Measurements from ENCODE around the gene CUX1.
"Not testable (repeated sequence)": the region's sequence is repeated elsewhere in the genome, so short reads cannot be mapped to it uniquely, and the experiment has no call there.

Gene CUX1

DNA sequence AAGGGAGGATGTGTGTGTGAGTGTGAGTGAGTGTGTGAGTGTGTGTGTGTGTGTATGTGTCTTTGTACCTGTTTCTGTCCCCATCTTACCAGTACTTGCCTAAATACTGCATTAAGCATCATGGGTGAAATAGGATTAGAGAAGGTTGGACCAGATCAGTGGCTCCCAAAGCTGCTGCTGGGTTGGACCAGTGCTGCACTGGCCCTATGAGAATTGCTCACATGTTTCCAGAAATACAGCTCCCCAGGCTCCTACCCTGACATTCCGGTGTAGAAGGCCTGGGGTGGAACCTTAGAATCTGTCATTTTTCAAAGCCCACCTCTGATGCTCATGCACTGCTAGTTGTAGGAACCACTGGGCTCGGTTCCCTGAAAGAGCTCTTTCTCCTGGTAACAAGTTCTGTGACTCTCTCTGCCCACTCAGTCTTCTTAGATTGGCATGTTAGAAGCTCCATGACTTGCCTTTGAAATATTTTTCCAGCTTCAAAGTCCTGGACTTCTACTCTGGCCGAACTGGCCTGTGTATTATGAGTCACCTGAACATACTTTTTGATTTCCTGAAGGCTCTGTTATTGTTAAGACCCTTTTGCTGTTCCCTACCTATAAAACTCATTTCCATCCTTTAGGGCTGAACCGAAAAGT, 224.7 kb downstream of the CUX1 start:
- Histone ChIP-seq H3K4me2 (no peak overlapping the region), H3K27ac (no peak overlapping the region)

DNA sequence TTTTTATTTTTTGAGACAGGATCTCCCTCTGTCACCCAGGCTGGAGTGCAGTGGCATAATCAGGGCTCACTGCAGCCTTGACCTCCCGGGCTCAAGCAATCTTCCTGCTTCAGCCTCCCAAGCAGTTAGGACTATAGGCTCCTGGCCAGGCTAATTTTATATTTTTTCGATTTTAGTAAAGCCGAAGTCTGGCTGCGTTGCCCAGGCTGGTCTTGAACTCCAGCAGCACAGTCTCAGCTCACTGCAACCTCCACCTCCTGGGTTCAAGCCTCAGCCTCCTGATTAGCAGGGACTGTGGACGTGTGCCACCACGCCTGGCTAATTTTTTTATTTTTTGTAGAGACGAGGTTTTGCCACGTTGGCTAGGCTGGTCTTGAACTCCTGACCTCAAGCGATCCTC, 225.4 kb downstream of the CUX1 start:
- not testable (repeated sequence) for H3K4me2 ChIP-seq; H3K27ac ChIP-seq; H3K79me2 ChIP-seq (ENCODE audit: insufficient read depth, low read depth); H3K27me3 ChIP-seq (ENCODE audit: insufficient read depth, low read depth); H4K20me1 ChIP-seq (ENCODE audit: insufficient read depth); H3K4me1 ChIP-seq (ENCODE audit: low read depth, poor library complexity, severe bottlenecking); H3K9ac ChIP-seq; H3K4me3 ChIP-seq (IDR thresholded peaks at IDR 0.05; ENCODE audit: insufficient read depth, low read depth, low read length); H2AFZ ChIP-seq (ENCODE audit: low read depth); H3K36me3 ChIP-seq (ENCODE audit: insufficient read depth)

More for the DNA sequence above, 224.7 kb downstream of the CUX1 start:
- no peaks in the 10 kb centered on the region for H3K79me2 ChIP-seq (ENCODE audit: insufficient read depth, low read depth)
- TF ChIP-seq, protein P1, sequence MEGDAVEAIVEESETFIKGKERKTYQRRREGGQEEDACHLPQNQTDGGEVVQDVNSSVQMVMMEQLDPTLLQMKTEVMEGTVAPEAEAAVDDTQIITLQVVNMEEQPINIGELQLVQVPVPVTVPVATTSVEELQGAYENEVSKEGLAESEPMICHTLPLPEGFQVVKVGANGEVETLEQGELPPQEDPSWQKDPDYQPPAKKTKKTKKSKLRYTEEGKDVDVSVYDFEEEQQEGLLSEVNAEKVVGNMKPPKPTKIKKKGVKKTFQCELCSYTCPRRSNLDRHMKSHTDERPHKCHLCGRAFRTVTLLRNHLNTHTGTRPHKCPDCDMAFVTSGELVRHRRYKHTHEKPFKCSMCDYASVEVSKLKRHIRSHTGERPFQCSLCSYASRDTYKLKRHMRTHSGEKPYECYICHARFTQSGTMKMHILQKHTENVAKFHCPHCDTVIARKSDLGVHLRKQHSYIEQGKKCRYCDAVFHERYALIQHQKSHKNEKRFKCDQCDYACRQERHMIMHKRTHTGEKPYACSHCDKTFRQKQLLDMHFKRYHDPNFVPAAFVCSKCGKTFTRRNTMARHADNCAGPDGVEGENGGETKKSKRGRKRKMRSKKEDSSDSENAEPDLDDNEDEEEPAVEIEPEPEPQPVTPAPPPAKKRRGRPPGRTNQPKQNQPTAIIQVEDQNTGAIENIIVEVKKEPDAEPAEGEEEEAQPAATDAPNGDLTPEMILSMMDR (conservative IDR thresholded peaks at IDR 0.05; ENCODE audit: low read depth, low read length) = no peak
- no peaks in the 10 kb centered on the region for H4K20me1 ChIP-seq (ENCODE audit: insufficient read depth)
- H3K36me3 ChIP-seq (ENCODE audit: insufficient read depth) = no peaks in the 10 kb centered on the region
- H3K27me3 ChIP-seq (ENCODE audit: insufficient read depth, low read depth) = no peaks in the 10 kb centered on the region
- H3K4me1 ChIP-seq (ENCODE audit: low read depth, poor library complexity, severe bottlenecking) = no peaks in the 10 kb centered on the region
- no peak overlapping the region for H3K4me3 ChIP-seq (IDR thresholded peaks at IDR 0.05; ENCODE audit: insufficient read depth, low read depth, low read length)
- H2AFZ ChIP-seq (ENCODE audit: low read depth) = no peak overlapping the region
- H3K9ac ChIP-seq = no peak overlapping the region

DNA sequence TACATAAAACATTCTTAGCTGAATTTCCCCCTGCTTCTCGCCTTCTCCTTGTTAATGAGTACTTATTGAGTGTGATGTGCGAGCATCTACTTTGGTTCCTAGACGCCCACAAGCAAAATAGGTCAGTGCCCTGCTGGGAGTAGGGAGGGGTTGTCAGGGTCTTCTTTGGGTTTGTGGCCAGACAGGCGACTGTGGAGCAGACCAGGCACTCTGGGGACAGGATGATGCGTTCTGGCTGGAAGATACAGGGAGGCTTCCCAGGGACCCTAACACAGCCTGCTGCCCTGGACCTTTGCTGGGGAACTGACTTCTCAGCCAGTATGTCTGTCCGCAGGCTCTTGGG, 227.2 kb downstream of the CUX1 start:
- H2AFZ ChIP-seq (ENCODE audit: low read depth) = no peak overlapping the region
- H3K4me3 ChIP-seq (IDR thresholded peaks at IDR 0.05; ENCODE audit: insufficient read depth, low read depth, low read length) = no peak overlapping the region
- TF ChIP-seq, protein P1 (conservative IDR thresholded peaks at IDR 0.05; ENCODE audit: low read depth, low read length) = no peak
- H3K4me2 ChIP-seq = no peak overlapping the region
- no peak overlapping the region for H3K9ac ChIP-seq
- H3K36me3 ChIP-seq (ENCODE audit: insufficient read depth) = no peaks in the 10 kb centered on the region
- H3K4me1 ChIP-seq (ENCODE audit: low read depth, poor library complexity, severe bottlenecking) = no peaks in the 10 kb centered on the region
- H4K20me1 ChIP-seq (ENCODE audit: insufficient read depth) = no peaks in the 10 kb centered on the region
- H3K27me3 ChIP-seq (ENCODE audit: insufficient read depth, low read depth) = no peaks in the 10 kb centered on the region
- H3K27ac ChIP-seq = no peak overlapping the region
- no peaks in the 10 kb centered on the region for H3K79me2 ChIP-seq (ENCODE audit: insufficient read depth, low read depth)

DNA sequence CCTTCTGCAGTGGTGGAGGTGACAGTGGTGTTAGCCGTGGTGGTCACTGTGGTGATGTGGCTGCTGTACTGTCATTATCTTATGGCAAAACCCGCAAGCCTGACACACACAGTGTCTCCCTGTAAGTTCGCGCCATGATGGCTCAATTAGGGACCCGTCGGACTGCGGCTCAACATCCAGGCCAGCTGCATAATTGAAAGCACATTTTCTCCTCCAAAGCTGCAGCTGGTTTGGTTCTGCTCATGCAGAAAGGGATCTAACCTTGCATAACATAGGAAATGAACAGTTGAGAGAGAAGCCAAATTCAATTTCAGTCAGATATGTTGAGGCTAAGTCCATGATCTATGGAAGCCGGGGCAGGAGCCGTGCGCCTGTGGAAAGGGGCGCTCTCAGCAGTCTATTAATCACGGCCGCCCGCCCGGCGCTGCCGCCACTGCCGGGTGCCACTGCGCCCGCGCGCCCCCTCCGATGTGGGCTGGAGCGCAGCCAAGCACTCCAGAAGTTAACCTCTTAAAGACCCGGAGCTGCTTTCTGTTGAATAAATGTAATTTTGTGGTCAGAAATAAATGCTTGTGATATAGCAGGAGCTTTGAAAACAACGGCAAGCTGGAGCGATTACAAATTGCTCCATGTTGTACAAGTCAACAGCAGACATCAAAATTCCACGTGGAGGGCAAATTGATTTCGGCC, 227.7 kb downstream of the CUX1 start:
- no peak overlapping the region for H3K4me2 ChIP-seq
- H3K36me3 ChIP-seq (ENCODE audit: insufficient read depth) = no peaks in the 10 kb centered on the region
- H3K4me1 ChIP-seq (ENCODE audit: low read depth, poor library complexity, severe bottlenecking) = no peaks in the 10 kb centered on the region
- no peak overlapping the region for H3K27ac ChIP-seq
- no peak overlapping the region for H2AFZ ChIP-seq (ENCODE audit: low read depth)
- TF ChIP-seq, protein P1 (conservative IDR thresholded peaks at IDR 0.05; ENCODE audit: low read depth, low read length) = no peak
- no peak overlapping the region for H3K4me3 ChIP-seq (IDR thresholded peaks at IDR 0.05; ENCODE audit: insufficient read depth, low read depth, low read length)
- H4K20me1 ChIP-seq (ENCODE audit: insufficient read depth) = no peaks in the 10 kb centered on the region
- H3K79me2 ChIP-seq (ENCODE audit: insufficient read depth, low read depth) = no peaks in the 10 kb centered on the region
- no peak overlapping the region for H3K9ac ChIP-seq
- H3K27me3 ChIP-seq (ENCODE audit: insufficient read depth, low read depth) = no peaks in the 10 kb centered on the region

DNA sequence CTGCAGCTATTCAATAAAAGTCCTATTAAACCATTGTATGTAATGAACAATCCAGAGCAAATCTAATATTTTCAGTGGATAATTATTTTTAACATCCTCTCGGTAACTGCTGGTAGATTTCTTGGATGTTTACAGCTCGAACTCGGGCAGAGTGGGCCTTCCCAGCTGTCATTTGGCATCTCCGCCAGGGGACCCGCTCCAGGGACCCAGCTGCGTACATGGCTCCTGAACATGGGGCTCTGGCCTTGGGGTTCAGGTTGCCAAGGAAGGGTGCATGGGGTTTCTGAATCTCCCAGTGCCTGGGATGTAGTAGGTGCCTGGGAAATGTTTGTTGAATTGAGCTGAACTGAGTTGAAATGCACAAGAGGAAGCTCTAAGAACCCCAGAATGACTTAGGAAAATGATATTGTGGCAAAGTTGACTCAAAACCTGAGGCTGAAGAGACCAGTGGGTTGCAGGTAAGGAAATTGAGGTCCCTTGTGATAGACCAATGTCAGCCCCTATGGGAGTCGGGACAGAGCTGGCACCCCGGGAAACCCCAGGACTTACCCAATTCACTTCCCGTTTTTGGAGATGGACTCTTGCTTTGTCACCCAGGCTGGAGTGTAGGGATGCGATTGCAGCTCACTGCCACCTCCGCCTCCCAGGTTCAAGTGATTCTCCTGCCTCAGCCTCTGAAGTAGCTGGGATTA, 228.4 kb downstream of the CUX1 start:
- no peak overlapping the region for H3K27ac ChIP-seq
- no peak overlapping the region for H3K9ac ChIP-seq
- no peaks in the 10 kb centered on the region for H3K36me3 ChIP-seq (ENCODE audit: insufficient read depth)
- H2AFZ ChIP-seq (ENCODE audit: low read depth) = no peak overlapping the region
- no peaks in the 10 kb centered on the region for H3K79me2 ChIP-seq (ENCODE audit: insufficient read depth, low read depth)
- H3K27me3 ChIP-seq (ENCODE audit: insufficient read depth, low read depth) = no peaks in the 10 kb centered on the region
- H3K4me2 ChIP-seq = no peak overlapping the region
- H3K4me3 ChIP-seq (IDR thresholded peaks at IDR 0.05; ENCODE audit: insufficient read depth, low read depth, low read length) = no peak overlapping the region
- TF ChIP-seq, protein P1 (conservative IDR thresholded peaks at IDR 0.05; ENCODE audit: low read depth, low read length) = no peak
- H3K4me1 ChIP-seq (ENCODE audit: low read depth, poor library complexity, severe bottlenecking) = no peaks in the 10 kb centered on the region
- no peaks in the 10 kb centered on the region for H4K20me1 ChIP-seq (ENCODE audit: insufficient read depth)

Data from KMS-11 (cell line).